GM19455 (cell line): ENCODE measurements around the gene FOSB.

Experiments
- ATAC-seq: cut with Tn5 transposase; IDR thresholded peaks from one replicate; pipeline ENCODE4 v1.9.1; 2021; ENCODE audit not compliant: unreplicated experiment

FOSB gene

DNA sequence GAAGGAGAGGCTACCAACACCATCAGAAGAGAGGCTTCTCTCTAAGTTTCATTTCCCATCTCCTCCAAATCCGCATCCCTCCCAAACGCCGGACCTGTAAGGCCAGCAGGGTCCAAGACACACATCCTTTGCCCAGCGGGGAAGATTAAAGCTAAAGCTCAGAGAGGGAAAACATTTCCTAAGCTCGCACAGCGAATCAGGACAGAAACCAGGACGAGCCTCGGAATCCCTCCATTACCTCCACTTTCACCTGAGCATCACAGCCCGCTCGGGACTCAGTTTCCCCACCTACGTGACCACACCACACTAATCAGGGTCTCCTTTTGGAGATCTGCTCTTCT, 711 bp upstream of the FOSB start:
- ATAC-seq: no peak

DNA sequence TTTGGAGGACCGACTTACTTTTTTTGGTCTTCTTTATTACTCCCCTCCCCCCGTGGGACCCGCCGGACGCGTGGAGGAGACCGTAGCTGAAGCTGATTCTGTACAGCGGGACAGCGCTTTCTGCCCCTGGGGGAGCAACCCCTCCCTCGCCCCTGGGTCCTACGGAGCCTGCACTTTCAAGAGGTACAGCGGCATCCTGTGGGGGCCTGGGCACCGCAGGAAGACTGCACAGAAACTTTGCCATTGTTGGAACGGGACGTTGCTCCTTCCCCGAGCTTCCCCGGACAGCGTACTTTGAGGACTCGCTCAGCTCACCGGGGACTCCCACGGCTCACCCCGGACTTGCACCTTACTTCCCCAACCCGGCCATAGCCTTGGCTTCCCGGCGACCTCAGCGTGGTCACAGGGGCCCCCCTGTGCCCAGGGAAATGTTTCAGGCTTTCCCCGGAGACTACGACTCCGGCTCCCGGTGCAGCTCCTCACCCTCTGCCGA, 409 bp downstream of the FOSB start:
- ATAC-seq: no peak

DNA sequence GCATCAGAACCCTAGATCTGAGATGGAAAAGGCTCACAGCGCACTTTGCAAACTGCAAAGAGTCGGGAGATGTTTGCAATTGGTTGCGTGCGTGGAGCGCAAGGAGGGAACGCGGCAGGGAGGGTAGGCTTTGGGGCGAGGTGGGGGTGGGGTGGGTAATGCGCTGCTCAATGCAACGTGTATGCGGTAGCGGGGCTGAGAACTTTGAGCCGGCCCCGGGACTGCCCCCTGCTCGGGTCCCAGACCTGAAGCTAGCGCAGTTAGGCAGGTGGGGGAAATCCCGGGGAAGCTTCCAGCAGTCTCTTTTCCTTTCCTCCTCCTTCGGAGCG, 971 bp downstream of the FOSB start:
- no peak for ATAC-seq

DNA sequence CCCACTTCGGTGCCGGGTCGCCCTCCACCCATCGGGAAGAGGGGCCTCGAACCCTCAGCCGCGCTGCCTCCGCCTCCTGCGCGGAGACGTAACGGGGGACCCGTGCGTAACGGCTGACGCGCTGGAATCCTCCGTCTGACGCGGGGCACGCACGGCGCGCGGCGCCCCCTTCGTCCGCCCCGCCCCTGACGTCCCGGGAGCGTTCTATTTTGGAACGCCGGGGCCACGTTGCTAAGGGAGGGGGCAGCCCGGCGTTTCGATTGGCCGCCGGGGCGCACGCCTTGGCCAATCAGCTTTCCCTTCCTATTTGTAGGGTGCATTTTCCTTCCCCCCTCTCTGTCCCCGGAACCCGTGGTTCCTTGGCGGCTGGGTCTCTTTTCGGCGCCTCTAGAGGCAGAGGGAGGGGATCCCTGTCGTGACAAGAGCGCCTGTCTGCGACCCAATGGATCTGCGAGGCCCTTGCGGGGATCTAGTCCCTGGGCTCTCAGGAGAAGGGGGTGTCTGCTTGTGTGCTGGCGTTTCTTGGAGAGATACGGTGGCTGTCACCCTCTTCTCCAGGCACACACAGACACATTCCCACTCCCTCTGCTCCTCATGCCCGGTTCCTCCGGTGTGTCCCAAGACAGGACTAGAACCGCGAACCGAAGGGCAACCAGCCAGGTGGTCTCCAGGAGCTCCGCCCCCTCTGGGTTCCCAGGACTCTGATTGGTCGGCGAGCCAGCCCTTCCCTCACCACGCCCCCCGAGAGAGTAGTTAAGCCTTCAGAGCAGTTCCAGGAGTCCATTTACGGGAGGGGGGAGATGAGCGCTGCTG, 1.5 kb downstream of the FOSB start:
- ATAC-seq: peak; percentile 62

DNA sequence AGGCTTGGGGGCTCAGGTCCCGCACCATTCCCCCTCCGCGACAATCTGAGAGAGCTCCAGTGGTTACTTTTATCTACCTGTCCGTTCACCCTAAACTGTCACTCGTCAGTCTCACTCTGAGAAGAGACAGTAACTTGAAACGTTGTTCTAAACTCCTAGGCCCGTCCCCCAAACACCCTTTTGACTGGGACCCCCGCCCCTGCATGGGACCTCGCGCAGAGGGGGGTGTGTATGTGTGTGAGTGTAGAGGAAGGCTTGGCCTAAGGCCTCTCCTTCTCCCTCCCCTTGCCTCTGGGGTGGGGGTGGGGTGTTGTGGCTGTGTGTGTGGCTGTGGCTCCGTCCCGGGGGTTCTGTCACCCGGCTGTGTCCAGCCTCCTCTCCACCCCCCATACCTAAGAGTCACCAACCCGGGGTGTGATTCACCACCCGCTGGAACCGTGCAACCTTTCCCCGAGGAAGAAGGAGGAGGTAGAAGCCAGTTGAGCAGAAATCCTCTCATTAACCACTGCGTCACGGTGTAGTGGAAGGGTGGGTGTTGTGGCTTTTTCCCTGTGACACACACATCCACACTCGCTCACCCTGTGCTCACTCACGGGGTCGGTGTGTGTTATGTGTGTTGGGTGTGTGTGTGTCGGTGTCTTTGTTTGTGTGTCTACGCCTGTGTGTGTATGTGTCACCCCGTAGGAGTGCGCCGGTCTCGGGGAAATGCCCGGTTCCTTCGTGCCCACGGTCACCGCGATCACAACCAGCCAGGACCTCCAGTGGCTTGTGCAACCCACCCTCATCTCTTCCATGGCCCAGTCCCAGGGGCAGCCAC, 2.4 kb downstream of the FOSB start:
- ATAC-seq: no peak

DNA sequence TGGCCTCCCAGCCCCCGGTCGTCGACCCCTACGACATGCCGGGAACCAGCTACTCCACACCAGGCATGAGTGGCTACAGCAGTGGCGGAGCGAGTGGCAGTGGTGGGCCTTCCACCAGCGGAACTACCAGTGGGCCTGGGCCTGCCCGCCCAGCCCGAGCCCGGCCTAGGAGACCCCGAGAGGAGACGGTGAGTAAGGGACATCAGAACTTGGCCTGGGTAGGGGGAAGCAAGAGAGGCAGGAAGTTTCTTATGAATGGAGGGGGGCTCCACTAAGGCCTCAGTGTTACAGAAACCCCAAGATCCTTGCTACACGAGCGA, 2.9 kb downstream of the FOSB start:
- no peak for ATAC-seq

DNA sequence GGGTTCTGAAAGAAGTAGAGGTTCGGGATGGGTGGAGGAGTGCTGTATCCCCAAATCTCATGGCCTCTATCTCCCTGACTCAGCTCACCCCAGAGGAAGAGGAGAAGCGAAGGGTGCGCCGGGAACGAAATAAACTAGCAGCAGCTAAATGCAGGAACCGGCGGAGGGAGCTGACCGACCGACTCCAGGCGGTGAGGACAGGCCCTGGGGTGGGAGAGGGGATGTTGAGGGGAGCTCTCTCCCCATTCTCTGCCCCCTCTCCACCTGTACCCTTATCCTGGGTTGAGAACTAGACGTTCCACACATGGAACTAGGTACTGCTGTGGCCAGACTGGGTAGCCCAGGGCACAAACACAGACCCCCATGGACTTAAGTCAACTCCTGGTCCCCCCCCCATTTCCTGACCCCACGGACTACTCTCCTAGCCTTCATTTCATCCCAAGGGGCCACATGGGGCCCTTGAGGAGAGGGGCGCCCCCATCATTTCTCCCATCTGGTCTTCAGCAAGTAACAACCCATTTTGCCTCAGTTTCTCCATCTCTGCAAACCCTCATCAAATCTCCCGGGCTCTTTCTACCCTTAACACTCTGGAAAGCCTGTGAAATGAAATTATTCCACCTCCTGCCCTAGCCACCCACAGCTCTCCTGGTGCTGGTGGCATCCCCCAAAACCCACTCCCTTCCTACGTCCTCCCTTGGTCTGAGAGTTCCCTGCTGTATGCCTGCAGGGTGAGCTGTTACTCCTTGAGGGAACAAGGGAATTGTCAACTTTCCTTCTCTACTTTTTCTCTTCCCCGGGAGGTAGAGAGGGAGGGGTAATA, 3.5 kb downstream of the FOSB start:
- no peak for ATAC-seq

DNA sequence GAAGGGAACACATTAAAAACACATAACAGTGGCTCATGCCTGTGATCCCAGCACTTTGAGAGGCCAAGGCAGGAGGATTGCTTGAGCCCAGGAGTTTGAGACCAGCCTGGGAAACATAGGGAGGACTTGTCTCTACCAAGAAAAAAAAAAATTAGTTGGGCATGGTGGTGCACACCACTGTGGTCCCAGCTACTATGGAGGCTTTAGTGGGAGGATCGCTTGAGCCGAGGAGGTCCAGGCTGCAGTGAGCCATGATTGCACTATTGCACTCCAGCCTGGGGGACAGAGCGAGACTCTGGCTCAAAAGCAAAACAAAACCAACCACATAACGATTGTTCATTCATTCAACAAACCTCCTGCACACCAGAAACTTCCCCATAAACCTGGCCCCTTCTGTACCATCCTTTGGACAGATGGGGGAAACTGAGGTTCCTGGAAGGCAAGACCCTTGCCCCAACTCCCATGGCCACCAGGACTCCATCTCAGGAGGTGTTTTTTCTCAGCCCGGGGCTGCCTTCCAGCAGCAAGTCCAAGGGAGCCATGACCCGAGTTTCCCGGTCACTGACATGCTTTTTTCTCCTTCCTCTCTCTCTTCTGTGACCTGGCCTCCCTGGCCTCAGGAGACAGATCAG, 4.3 kb downstream of the FOSB start:
- ATAC-seq: no peak

DNA sequence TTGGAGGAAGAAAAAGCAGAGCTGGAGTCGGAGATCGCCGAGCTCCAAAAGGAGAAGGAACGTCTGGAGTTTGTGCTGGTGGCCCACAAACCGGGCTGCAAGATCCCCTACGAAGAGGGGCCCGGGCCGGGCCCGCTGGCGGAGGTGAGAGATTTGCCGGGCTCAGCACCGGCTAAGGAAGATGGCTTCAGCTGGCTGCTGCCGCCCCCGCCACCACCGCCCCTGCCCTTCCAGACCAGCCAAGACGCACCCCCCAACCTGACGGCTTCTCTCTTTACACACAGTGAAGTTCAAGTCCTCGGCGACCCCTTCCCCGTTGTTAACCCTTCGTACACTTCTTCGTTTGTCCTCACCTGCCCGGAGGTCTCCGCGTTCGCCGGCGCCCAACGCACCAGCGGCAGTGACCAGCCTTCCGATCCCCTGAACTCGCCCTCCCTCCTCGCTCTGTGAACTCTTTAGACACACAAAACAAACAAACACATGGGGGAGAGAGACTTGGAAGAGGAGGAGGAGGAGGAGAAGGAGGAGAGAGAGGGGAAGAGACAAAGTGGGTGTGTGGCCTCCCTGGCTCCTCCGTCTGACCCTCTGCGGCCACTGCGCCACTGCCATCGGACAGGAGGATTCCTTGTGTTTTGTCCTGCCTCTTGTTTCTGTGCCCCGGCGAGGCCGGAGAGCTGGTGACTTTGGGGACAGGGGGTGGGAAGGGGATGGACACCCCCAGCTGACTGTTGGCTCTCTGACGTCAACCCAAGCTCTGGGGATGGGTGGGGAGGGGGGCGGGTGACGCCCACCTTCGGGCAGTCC, 5.0 kb downstream of the FOSB start:
- no peak for ATAC-seq

DNA sequence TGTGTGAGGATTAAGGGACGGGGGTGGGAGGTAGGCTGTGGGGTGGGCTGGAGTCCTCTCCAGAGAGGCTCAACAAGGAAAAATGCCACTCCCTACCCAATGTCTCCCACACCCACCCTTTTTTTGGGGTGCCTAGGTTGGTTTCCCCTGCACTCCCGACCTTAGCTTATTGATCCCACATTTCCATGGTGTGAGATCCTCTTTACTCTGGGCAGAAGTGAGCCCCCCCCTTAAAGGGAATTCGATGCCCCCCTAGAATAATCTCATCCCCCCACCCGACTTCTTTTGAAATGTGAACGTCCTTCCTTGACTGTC, 5.5 kb downstream of the FOSB start:
- ATAC-seq: no peak

DNA sequence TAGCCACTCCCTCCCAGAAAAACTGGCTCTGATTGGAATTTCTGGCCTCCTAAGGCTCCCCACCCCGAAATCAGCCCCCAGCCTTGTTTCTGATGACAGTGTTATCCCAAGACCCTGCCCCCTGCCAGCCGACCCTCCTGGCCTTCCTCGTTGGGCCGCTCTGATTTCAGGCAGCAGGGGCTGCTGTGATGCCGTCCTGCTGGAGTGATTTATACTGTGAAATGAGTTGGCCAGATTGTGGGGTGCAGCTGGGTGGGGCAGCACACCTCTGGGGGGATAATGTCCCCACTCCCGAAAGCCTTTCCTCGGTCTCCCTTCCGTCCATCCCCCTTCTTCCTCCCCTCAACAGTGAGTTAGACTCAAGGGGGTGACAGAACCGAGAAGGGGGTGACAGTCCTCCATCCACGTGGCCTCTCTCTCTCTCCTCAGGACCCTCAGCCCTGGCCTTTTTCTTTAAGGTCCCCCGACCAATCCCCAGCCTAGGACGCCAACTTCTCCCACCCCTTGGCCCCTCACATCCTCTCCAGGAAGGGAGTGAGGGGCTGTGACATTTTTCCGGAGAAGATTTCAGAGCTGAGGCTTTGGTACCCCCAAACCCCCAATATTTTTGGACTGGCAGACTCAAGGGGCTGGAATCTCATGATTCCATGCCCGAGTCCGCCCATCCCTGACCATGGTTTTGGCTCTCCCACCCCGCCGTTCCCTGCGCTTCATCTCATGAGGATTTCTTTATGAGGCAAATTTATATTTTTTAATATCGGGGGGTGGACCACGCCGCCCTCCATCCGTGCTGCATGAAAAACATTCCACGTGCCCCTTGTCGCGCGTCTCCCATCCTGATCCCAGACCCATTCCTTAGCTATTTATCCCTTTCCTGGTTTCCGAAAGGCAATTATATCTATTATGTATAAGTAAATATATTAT, 6.1 kb downstream of the FOSB start:
- ATAC-seq: no peak

DNA sequence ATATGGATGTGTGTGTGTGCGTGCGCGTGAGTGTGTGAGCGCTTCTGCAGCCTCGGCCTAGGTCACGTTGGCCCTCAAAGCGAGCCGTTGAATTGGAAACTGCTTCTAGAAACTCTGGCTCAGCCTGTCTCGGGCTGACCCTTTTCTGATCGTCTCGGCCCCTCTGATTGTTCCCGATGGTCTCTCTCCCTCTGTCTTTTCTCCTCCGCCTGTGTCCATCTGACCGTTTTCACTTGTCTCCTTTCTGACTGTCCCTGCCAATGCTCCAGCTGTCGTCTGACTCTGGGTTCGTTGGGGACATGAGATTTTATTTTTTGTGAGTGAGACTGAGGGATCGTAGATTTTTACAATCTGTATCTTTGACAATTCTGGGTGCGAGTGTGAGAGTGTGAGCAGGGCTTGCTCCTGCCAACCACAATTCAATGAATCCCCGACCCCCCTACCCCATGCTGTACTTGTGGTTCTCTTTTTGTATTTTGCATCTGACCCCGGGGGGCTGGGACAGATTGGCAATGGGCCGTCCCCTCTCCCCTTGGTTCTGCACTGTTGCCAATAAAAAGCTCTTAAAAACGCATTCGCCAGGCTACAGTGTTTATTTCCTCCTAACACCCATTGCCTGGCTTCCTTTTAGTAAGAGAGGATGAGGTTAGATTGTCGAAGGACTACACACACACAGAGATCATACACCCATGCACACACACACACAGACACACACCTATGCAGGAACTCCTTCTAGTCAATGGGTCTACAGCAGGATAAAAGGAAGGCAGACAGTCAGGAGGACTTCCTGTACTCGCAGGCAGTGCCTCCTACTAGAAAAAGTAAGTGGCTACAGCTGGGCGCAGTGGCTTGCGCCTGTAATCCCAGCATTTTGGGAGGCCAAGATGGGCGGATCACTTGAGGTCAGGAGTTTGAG, 7.1 kb downstream of the FOSB start:
- no peak for ATAC-seq

DNA sequence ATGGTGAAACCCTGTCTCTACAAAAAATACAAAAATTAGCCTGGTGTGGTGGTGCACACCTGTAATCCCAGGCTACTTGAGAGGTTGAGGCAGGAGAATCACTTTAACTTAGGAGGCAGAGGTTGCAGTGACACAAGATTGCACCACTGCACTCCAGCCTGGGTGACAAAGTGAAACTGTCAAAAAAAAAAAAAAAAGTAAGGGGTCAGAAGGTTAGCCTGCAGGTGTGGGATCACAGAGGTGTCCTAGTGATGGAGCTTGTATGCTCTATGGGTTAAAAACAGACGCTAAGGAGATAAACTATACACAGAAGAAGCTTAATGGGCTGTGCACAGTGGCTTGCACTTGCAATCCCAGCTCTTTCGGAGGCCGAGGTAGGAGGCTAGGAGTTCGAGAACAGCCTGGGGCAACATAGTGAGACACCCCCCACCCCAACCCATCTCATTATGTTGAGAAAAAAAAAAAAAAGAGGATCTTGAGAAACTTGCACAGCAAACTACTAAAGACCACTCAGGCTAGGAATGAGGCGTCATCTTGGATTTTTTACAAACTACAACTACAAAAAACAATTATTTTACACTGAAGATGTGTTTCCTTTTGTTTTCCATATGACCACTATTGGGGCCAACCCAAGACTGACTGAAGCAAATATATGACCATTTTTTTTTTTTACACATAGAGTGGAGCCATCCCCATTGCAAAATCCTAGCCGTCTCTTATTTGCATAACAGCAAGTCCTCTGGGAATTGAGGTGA, 7.9 kb downstream of the FOSB start:
- no peak for ATAC-seq

DNA sequence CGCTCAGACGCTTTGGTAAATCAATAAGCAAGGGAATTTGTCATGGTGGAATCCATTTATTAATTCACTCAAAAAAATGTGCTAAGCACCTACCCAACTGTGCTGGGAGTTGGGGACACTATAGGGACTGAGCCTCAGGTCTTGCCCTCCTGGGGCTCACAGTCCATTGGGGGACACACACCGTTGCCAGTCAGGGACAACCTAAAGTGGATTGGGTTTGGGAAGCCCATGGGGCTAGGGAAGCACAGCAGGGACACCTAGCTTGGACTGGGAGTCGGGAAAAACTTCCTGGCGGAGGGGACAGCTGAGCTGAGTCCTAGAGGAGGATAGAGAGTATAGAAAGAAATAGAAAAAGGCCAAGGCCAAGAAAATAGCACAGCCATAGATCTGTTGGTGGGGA, 8.5 kb downstream of the FOSB start:
- ATAC-seq: no peak

DNA sequence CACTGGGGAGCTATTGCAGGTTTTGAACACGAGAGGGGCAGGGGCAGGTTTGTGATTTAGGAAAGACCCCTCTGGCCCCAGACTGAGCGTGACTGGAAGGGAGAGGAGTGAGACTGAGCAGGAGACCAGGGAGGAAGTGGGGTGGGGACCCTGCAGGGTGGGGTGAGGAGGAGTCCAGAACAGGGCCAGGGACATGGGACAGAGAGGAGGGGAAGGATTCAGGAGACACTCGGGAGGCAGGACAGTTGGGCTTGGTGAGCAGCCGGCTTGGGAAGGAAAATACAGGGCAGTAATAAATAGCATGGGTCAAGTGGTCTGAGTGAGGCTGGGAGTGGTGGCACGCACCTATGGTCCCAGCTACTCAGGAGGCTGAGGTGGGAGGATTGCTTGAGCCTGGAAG, 9.4 kb downstream of the FOSB start:
- ATAC-seq: no peak

DNA sequence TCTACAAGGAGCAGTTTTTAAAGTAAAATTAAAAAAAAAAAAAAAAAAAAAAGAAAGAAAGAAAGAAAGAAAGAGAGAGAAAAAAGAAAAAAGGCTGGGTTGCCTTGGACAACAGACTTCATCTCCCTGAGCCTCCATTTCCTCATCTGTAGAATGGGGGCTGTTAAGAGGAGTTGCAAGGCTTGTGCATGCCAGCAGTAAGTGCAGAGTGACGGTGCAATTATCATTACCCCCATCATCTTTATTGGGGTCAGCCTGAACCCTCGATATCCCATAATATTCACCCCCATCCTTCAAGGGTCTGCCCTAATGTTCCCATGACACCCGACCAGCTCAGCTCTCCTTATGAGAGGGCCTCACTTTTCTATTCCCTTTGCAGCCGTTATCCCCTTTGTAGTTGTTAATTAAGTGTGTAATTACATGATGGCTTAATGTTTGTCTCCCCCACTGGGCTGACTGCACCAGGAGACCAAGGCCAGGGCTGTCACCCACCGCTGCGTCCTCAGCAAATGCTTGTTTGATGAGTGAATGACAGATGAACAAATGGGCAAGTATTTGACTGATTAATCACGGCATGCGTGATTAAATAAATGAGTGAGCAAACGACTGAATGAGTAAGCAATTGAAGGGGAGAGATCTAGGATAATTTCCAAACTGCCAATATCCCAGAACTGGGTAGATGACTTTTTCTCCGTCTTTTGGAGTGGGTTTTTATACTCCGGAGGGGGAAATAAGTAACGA, 10.1 kb downstream of the FOSB start:
- ATAC-seq: no peak
